Activated CD8-positive, alpha-beta T cell treated with anti-CD3 and anti-CD28 coated beads for 36 hours (primary cell): ENCODE results near the gene POMT2. TPM values are rescaled to one million over a fixed set of nuclear protein-coding genes. Genes with fewer than 3 reads are reported as not detected.
"Not testable (repeated sequence)": the region's sequence is repeated elsewhere in the genome, so short reads cannot be mapped to it uniquely, and the experiment has no call there.

Experiments used
- ATAC-seq: fragments of 200-7000 bp; cut with Tn5 transposase; one replicate; pipeline ENCODE4 v1.10.0; 2021; ENCODE audit warnings: mild to moderate bottlenecking, moderate library complexity
- CTCF ChIA-PET: fragments of 350-600 bp; sonication (Branson Sonifier 250); formaldehyde crosslinking; loops from one replicate; lab custom pipeline; 2021; ENCODE audit warnings: antibody characterized with exemption; lab: Charles Lee
- POLR2A ChIA-PET: fragments of 350-600 bp; sonication (Branson Sonifier 250); formaldehyde crosslinking; loops from one replicate; lab custom pipeline; 2021; ENCODE audit warnings: antibody characterized with exemption; lab: Charles Lee
- DNase-seq: peaks from one replicate; pipeline ENCODE4 v3.0.0-alpha.2; 2020
- H3K27ac Mint-ChIP-seq: one replicate; pipeline ENCODE4 v1.8.0; 2021; ENCODE audit warnings: mild to moderate bottlenecking, mixed read lengths
- H3K27me3 Mint-ChIP-seq: one replicate; pipeline ENCODE4 v1.8.0; 2021; ENCODE audit warnings: mixed read lengths
- H3K36me3 Mint-ChIP-seq: one replicate; pipeline ENCODE4 v1.8.0; 2021; ENCODE audit warnings: low read depth, mixed read lengths
- H3K4me1 Mint-ChIP-seq: one replicate; pipeline ENCODE4 v1.8.0; 2021; ENCODE audit warnings: low read depth, mixed read lengths
- H3K4me3 Mint-ChIP-seq: one replicate; pipeline ENCODE4 v1.8.0; 2021; ENCODE audit warnings: mild to moderate bottlenecking, moderate library complexity, mixed read lengths
- H3K9me3 Mint-ChIP-seq: one replicate; pipeline ENCODE4 v1.8.0; 2021; ENCODE audit warnings: mixed read lengths
- intact Hi-C: fragments of 100-400 bp; cut with micrococcal nuclease; formaldehyde crosslinking; loops from one replicate; pipeline ENCODE4 v1.10.0; 2022
- total RNA-seq, 2 experiments: library from RNA; stranded (reverse); gene quantifications; one replicate each; pipeline ENCODE4 v1.2.3, GENCODE V29; 2021
- TF ChIP-seq, protein P1 (sequence below): fragments of 200-600 bp; IDR thresholded peaks from one replicate; pipeline ENCODE4 v1.8.0; 2022; ENCODE audit warnings: antibody characterized with exemption, mild to moderate bottlenecking

POMT2 gene
- total RNA-seq, 2 experiments from 2014 or later = 14.2 to 15.3 TPM

DNA sequence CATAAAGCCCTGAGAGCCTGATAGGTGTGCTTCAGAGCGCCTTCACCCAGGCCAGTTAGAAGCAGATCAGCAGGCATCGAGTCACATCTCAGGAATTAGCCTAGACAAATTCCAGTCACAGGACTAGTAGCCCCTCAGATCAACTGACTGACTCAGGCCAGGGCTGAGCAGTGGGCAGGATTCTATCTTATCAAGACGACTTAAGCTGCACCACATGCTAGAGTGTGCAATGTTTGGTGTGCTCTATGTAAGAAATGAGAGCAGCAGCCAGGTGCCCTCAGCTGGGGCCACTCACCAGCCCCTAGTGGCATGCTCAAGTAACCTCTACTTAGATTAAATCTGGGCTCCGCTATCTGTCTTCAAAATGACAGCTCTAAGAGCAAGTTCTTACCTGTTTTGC, 30.0 kb downstream of the POMT2 start:
- Mint-ChIP-seq H3K9me3 (no peaks in the 10 kb centered on the region), H3K4me1 (no peaks in the 10 kb centered on the region), H3K27me3 (no peaks in the 10 kb centered on the region), H3K27ac (no peak overlapping the region), H3K4me3 (no peak overlapping the region), H3K36me3 (peaks cover 5% of the 10 kb centered on the region)
- intact Hi-C loops = no loop called here
- ATAC-seq (no peak), DNase-seq (no peak)
- TF ChIP-seq, protein P1, sequence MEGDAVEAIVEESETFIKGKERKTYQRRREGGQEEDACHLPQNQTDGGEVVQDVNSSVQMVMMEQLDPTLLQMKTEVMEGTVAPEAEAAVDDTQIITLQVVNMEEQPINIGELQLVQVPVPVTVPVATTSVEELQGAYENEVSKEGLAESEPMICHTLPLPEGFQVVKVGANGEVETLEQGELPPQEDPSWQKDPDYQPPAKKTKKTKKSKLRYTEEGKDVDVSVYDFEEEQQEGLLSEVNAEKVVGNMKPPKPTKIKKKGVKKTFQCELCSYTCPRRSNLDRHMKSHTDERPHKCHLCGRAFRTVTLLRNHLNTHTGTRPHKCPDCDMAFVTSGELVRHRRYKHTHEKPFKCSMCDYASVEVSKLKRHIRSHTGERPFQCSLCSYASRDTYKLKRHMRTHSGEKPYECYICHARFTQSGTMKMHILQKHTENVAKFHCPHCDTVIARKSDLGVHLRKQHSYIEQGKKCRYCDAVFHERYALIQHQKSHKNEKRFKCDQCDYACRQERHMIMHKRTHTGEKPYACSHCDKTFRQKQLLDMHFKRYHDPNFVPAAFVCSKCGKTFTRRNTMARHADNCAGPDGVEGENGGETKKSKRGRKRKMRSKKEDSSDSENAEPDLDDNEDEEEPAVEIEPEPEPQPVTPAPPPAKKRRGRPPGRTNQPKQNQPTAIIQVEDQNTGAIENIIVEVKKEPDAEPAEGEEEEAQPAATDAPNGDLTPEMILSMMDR = no peak
- ChIA-PET POLR2A (interaction anchor here (1.5 kb wide), 1 partner anchor 14 kb away, joined by 3 read pairs; no protein-coding TSS in a partner anchor), CTCF (interaction anchor here (0.6 to 1.9 kb wide), 2 partner anchors 10 to 25 kb away, joined by 3 to 4 read pairs; no protein-coding TSS in a partner anchor)

DNA sequence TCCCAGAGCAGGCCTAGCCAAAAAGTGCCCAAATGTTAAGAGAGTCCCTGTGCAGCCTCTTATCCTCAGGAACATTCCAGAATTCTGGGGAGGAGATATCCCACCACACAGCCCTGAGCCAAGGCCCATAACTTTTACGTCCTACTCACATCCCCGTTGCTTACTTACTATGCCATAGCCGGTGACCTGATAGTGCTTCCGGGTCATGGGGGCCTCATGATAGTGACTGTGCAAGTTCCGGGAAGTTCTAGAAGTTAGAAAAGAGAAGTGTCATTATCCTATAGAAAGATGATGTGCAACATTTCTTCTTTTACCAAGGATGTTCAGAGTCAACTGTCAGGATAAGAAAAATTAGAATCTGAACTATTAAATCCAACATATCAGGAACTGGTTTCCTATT, 34.1 kb downstream of the POMT2 start:
- Mint-ChIP-seq H3K36me3 (peaks cover 13% of the 10 kb centered on the region), H3K4me3 (no peak overlapping the region), H3K27me3 (no peaks in the 10 kb centered on the region), H3K4me1 (no peaks in the 10 kb centered on the region), H3K27ac (no peak overlapping the region), H3K9me3 (no peaks in the 10 kb centered on the region)
- ChIA-PET CTCF (interaction anchor here (1.8 kb wide), 1 partner anchor 29 kb away, joined by 7 read pairs; no protein-coding TSS in a partner anchor), POLR2A (no interaction called here)
- no peak for ATAC-seq
- no peak for DNase-seq
- intact Hi-C loops = no loop called here
- TF ChIP-seq, protein P1 = no peak

DNA sequence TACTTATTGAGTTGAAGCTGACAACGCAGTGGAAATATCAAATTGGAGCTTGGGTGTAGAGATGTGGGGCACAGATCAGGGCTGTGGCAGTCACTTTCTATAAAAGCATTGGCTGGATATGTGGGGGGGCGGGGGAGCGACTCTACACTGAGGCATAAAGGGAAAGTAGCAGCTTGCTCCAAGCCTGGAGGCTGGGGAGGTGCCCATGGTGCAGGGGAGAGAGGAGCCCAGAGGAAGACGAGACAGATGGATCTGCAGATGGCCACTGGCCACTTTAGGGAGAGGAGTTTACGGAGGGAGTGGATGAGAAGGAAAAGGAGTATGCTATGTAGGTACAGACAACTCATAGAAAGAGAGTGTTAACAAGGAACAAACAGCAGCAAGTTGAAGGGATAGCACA, 36.2 kb downstream of the POMT2 start:
- Mint-ChIP-seq H3K4me3 (no peak overlapping the region), H3K4me1 (no peaks in the 10 kb centered on the region), H3K36me3 (peaks cover 13% of the 10 kb centered on the region), H3K27ac (no peak overlapping the region), H3K9me3 (no peaks in the 10 kb centered on the region), H3K27me3 (no peaks in the 10 kb centered on the region)
- TF ChIP-seq, protein P1 = no peak
- intact Hi-C loops = no loop called here
- ChIA-PET CTCF (interaction anchor here (1.9 kb wide), 1 partner anchor 32 kb away, joined by 4 read pairs; no protein-coding TSS in a partner anchor), POLR2A (no interaction called here)
- DNase-seq = no peak
- no peak for ATAC-seq

DNA sequence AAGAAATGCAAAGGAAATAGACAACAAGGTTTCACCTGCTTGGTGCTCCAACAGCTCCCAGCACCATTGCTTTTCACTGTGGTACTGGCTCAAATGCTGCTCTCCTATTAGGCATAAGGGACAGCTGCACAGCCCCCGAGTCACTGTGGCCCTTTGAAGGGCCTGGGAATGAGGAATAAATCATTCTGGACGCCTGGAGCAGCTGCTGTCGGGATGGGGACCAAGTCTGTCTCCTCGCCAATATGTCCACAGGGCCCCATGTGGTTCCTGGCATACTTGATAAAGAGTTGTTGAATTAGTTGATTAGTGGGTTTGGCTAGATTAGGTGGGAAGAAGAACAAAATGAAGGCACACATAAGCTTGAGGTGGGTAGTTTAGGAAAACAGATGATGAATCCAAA, 36.6 kb downstream of the POMT2 start:
- Mint-ChIP-seq H3K4me1 (no peaks in the 10 kb centered on the region), H3K9me3 (no peaks in the 10 kb centered on the region), H3K27ac (no peak overlapping the region), H3K4me3 (no peak overlapping the region), H3K36me3 (peaks cover 13% of the 10 kb centered on the region), H3K27me3 (no peaks in the 10 kb centered on the region)
- ChIA-PET CTCF (interaction anchor here (1.6 to 1.9 kb wide), 2 partner anchors 17 to 32 kb away, joined by 4 read pairs; no protein-coding TSS in a partner anchor), POLR2A (no interaction called here)
- intact Hi-C loops = no loop called here
- ATAC-seq (no peak), DNase-seq (no peak)
- TF ChIP-seq, protein P1 = no peak

DNA sequence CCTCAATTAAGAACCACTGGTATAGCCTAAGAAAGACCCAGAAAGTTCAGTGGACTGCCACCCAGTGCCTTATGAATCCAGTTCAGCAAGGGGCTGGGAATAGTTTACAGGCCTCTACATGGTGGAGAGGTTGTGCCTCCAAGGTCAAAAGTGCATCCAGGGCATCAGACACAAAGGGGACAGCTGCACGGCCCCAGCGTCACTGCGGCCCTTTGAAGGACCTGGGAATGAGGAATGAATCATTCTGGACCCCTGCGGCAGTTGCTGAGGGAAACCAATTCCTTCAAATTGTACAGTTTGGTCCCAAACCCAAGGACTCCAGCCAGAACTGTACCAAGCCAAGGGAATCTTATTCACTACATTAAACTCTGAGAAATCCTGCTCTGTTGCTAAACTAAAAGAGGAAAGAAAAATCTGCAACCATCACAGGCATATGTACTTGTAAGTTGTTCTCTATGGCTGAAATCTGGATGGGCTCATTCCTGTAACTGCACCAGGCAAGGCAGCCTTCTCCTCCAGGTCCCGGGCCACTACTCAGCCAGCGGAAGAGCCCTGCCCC, 38.8 kb downstream of the POMT2 start:
- DNase-seq = no peak
- intact Hi-C loops = no loop called here
- H3K27me3 Mint-ChIP-seq = no peaks in the 10 kb centered on the region
- no peak overlapping the region for H3K27ac Mint-ChIP-seq
- no peak overlapping the region for H3K4me3 Mint-ChIP-seq
- TF ChIP-seq, protein P1 = no peak
- ChIA-PET POLR2A (interaction anchor here (0.7 kb wide), 1 partner anchor 402 kb away, joined by 3 read pairs; no protein-coding TSS in a partner anchor), CTCF (interaction anchor here (1.3 kb wide), 1 partner anchor 19 kb away, joined by 3 read pairs; no protein-coding TSS in a partner anchor)
- H3K9me3 Mint-ChIP-seq = no peaks in the 10 kb centered on the region
- H3K36me3 Mint-ChIP-seq = peaks cover 16% of the 10 kb centered on the region
- no peak for ATAC-seq
- no peaks in the 10 kb centered on the region for H3K4me1 Mint-ChIP-seq

DNA sequence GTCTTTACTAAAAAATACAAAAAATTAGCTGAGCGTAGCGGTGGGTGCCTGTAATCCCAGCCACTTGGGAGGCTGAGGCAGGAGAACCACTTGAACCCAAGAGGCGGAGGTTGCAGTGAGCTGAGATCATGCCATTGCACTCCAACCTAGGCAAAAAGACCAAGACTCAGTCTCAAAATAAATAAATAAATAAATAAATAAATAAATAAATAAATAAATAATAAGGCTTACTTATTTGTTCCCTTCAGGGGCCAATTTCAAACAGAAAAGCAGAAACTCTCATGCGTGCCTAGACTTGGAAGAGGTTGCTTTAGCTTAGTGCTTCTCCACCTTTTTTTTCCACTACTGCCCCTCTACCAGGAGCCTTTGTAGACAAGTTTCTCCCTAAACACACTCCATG, 39.8 kb downstream of the POMT2 start:
- H3K27ac Mint-ChIP-seq, H3K9me3 Mint-ChIP-seq, POLR2A ChIA-PET, H3K4me3 Mint-ChIP-seq, H3K4me1 Mint-ChIP-seq, DNase-seq, H3K27me3 Mint-ChIP-seq, ATAC-seq, intact Hi-C loops: not testable (repeated sequence)
- CTCF ChIA-PET = interaction anchor here (1.3 kb wide), 1 partner anchor 20 kb away, joined by 3 read pairs; no protein-coding TSS in a partner anchor
- H3K36me3 Mint-ChIP-seq = peaks cover 10% of the 10 kb centered on the region
